Neural progenitor cell (in vitro differentiated cells): ENCODE results near the gene GOLIM4. TPM values are rescaled to one million over a fixed set of nuclear protein-coding genes. Genes with fewer than 3 reads are reported as not detected.

Experiments
- DNase-seq: peaks from one replicate; pipeline ENCODE4 v3.0.0-alpha.2; 2016; ENCODE audit warnings: low spot score
- H2AFZ ChIP-seq: fragments of 200-600 bp; sonication (generic); replicated peaks from 2 replicates; pipeline ENCODE4 v1.6.1; 2016; ENCODE audit warnings: antibody characterized with exemption
- H3F3A ChIP-seq: fragments of 200-600 bp; sonication (generic); 2 replicates; pipeline ENCODE4 v1.6.1; 2016; ENCODE audit warnings: antibody characterized with exemption, low read depth
- H3K27ac ChIP-seq: fragments of 200-600 bp; sonication (generic); 2 replicates; pipeline ENCODE4 v1.5.1; 2016; ENCODE audit warnings: mild to moderate bottlenecking
- H3K27me3 ChIP-seq: fragments of 200-600 bp; sonication (generic); 2 replicates; pipeline ENCODE4 v1.6.1; 2016; ENCODE audit warnings: mild to moderate bottlenecking, moderate library complexity
- H3K36me3 ChIP-seq: fragments of 200-600 bp; sonication (generic); 2 replicates; pipeline ENCODE4 v1.5.1; 2016
- H3K4me1 ChIP-seq: fragments of 200-600 bp; sonication (generic); 2 replicates; pipeline ENCODE4 v1.6.1; 2016; ENCODE audit warnings: mixed run types
- H3K4me2 ChIP-seq: fragments of 200-600 bp; sonication (generic); 2 replicates; pipeline ENCODE4 v1.6.1; 2016
- H3K4me3 ChIP-seq: fragments of 200-600 bp; sonication (generic); 2 replicates; pipeline ENCODE4 v1.5.1; 2016
- H3K79me2 ChIP-seq: fragments of 200-600 bp; sonication (generic); 2 replicates; pipeline ENCODE4 v1.6.1; 2016; ENCODE audit warnings: low read depth
- H3K9ac ChIP-seq: fragments of 200-600 bp; sonication (generic); 2 replicates; pipeline ENCODE4 v1.6.1; 2016
- H3K9me3 ChIP-seq: fragments of 200-600 bp; sonication (generic); 2 replicates; pipeline ENCODE4 v1.5.1; 2016; ENCODE audit warnings: low read depth
- H4K20me1 ChIP-seq: fragments of 200-600 bp; sonication (generic); 2 replicates; pipeline ENCODE4 v1.6.1; 2016; ENCODE audit warnings: low read depth
- H3K27ac Mint-ChIP-seq: 3 replicates; pipeline ENCODE4 v1.8.0; 2021; ENCODE audit warnings: mixed read lengths
- H3K27me3 Mint-ChIP-seq: 2 replicates; pipeline ENCODE4 v1.8.0; 2022; ENCODE audit warnings: low read depth, mild to moderate bottlenecking, inconsistent platforms, moderate library complexity, mixed read lengths; ENCODE audit not compliant: insufficient read depth
- H3K36me3 Mint-ChIP-seq: 3 replicates; pipeline ENCODE4 v1.8.0; 2021; ENCODE audit warnings: mixed read lengths
- H3K4me1 Mint-ChIP-seq: 3 replicates; pipeline ENCODE4 v1.8.0; 2021; ENCODE audit warnings: mixed read lengths
- H3K4me3 Mint-ChIP-seq: 3 replicates; pipeline ENCODE4 v1.8.0; 2021; ENCODE audit warnings: mild to moderate bottlenecking, moderate library complexity, mixed read lengths
- H3K9me3 Mint-ChIP-seq: 3 replicates; pipeline ENCODE4 v1.8.0; 2020; ENCODE audit warnings: mixed read lengths
- EZH2 ChIP-seq: fragments of 200-600 bp; sonication (generic); IDR thresholded peaks from 2 replicates; pipeline ENCODE4 v1.6.1; 2017; ENCODE audit warnings: antibody characterized with exemption, mild to moderate bottlenecking, moderate library complexity
- EZH2phosphoT487 ChIP-seq: fragments of 200-600 bp; sonication (generic); IDR thresholded peaks from 2 replicates; pipeline ENCODE4 v1.6.1; 2017; ENCODE audit warnings: antibody characterized with exemption
- total RNA-seq: library from RNA; depleted of rRNA; stranded (reverse); fragments of >200 nt; gene quantifications from 2 replicates; pipeline ENCODE4 v1.2.3, GENCODE V29; 2015; ENCODE audit warnings: low replicate concordance
- TF ChIP-seq, protein P1 (sequence below): fragments of 200-600 bp; sonication (generic); IDR thresholded peaks from 2 replicates; pipeline ENCODE4 v1.5.1; 2017; ENCODE audit warnings: antibody characterized with exemption, mild to moderate bottlenecking

GOLIM4 gene
- total RNA-seq, 1 donor from 2014 or later = 22.9 TPM

DNA sequence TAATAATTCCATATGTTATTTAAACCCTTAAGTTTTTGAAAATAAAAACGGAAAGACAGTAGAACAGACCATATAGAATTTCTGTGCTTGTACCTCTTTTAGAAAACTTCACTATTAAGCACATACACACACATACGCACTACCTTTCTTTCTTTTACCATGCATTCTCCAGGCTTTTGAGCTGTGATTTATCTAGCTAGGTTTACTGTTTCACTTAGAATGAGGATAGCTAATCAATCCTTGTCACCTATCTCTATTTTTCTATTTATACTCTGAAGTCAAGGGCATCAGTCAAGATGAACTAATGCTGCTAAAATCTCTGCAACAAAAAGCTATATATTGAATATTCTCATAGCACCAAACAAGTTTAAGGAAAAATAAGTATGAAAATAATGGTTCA, 43.2 kb downstream of the GOLIM4 start:
- Histone ChIP-seq H4K20me1 (no peaks in the 10 kb centered on the region), H3K9ac (no peak overlapping the region), H3K79me2 (peaks cover 23% of the 10 kb centered on the region), H3K9me3 (no peaks in the 10 kb centered on the region), H2AFZ (no peak overlapping the region), H3K4me3 (no peak overlapping the region), H3F3A (no peaks in the 10 kb centered on the region), H3K36me3 (no peaks in the 10 kb centered on the region), H3K4me2 (no peak overlapping the region), H3K27me3 (no peaks in the 10 kb centered on the region), H3K4me1 (no peaks in the 10 kb centered on the region), H3K27ac (no peak overlapping the region)
- no peaks in the 10 kb centered on the region for H3K27me3 Mint-ChIP-seq
- peaks cover 12% of the 10 kb centered on the region for H3K36me3 Mint-ChIP-seq
- peaks cover 16% of the 10 kb centered on the region for H3K9me3 Mint-ChIP-seq
- H3K4me1 Mint-ChIP-seq = peaks cover 4% of the 10 kb centered on the region
- H3K4me3 Mint-ChIP-seq = no peak overlapping the region
- TF ChIP-seq EZH2 = no peak
- TF ChIP-seq EZH2phosphoT487 = no peak
- TF ChIP-seq, protein P1, sequence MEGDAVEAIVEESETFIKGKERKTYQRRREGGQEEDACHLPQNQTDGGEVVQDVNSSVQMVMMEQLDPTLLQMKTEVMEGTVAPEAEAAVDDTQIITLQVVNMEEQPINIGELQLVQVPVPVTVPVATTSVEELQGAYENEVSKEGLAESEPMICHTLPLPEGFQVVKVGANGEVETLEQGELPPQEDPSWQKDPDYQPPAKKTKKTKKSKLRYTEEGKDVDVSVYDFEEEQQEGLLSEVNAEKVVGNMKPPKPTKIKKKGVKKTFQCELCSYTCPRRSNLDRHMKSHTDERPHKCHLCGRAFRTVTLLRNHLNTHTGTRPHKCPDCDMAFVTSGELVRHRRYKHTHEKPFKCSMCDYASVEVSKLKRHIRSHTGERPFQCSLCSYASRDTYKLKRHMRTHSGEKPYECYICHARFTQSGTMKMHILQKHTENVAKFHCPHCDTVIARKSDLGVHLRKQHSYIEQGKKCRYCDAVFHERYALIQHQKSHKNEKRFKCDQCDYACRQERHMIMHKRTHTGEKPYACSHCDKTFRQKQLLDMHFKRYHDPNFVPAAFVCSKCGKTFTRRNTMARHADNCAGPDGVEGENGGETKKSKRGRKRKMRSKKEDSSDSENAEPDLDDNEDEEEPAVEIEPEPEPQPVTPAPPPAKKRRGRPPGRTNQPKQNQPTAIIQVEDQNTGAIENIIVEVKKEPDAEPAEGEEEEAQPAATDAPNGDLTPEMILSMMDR = no peak
- DNase-seq = no peak
- no peak overlapping the region for H3K27ac Mint-ChIP-seq

DNA sequence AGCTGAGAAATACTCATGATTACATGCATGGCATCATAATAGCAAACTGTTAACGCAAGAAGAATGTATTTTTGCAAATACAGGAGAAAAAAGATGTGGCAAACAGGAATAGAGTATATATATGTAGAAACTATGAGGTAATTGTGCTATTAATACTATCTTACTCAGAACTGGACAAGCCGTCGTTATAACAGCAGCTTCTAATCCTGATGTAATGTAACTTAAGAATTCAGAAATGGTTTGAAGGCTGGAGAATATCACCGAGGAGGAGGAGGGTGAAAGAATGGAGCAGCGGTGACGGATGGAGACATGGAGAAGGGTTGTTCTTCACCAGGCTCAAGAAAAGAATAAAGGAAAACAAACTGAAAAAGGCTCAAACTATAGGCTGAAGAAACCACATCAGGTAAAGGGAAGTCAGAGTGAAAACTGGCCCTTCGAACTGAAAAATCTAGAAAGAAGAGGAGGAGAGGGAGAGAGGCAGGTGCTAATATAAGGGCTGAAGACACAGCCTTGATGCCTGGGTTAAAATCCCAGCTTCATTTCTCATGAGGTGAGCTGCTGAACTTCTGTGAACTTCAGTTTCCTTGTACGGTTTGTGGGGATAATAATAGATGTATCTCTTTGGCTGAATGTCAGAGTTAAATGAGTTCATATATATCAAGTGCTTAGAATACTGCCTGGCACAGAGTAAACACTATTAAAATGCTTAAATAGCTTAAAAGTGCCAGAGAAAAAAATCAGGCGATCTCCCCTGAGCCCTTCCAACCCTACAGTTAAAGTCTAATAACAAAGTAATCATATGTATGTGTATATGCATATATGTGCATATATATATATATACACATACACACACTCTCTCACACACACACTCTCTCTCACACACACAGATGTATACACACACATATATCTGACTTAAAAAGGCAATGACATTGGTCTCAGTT, 43.9 kb downstream of the GOLIM4 start:
- no peak overlapping the region for H2AFZ ChIP-seq
- peaks cover 4% of the 10 kb centered on the region for H3K4me1 Mint-ChIP-seq
- TF ChIP-seq EZH2phosphoT487 (no peak), EZH2 (no peak)
- TF ChIP-seq, protein P1 = no peak
- H3K4me3 Mint-ChIP-seq = no peak overlapping the region
- peaks cover 21% of the 10 kb centered on the region for H3K79me2 ChIP-seq
- no peaks in the 10 kb centered on the region for H3K36me3 ChIP-seq
- no peaks in the 10 kb centered on the region for H4K20me1 ChIP-seq
- H3F3A ChIP-seq = no peaks in the 10 kb centered on the region
- no peak overlapping the region for H3K9ac ChIP-seq
- no peak overlapping the region for H3K4me2 ChIP-seq
- H3K9me3 ChIP-seq = no peaks in the 10 kb centered on the region
- H3K27me3 Mint-ChIP-seq = no peaks in the 10 kb centered on the region
- peaks cover 9% of the 10 kb centered on the region for H3K36me3 Mint-ChIP-seq
- H3K27ac Mint-ChIP-seq = no peak overlapping the region
- no peak overlapping the region for H3K27ac ChIP-seq
- H3K4me3 ChIP-seq = no peak overlapping the region
- no peak for DNase-seq
- H3K4me1 ChIP-seq = no peaks in the 10 kb centered on the region
- no peaks in the 10 kb centered on the region for H3K27me3 ChIP-seq
- peaks cover 10% of the 10 kb centered on the region for H3K9me3 Mint-ChIP-seq

DNA sequence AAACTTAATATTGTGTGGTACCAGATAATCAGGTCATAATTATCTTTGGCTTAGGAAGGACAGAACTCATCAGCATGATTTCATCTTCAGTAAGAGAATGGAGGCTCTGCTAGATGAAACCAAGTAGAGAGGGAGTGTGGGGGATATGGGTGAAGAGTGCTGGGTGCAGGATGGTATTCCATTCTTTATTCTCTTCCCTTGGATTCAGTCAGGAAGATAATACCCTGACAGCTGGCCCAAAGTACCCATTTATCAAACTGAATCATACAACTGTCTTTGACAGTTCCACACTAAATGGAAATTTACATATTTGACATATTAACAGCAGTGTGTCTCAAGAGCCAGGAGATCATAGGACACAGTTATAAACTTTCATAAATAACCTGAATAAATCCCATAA, 44.7 kb downstream of the GOLIM4 start:
- H2AFZ ChIP-seq = no peak overlapping the region
- H3K36me3 ChIP-seq = no peaks in the 10 kb centered on the region
- H3K4me2 ChIP-seq = no peak overlapping the region
- H3K27ac Mint-ChIP-seq = no peak overlapping the region
- no peak for DNase-seq
- peaks cover 6% of the 10 kb centered on the region for H3K36me3 Mint-ChIP-seq
- H3K27ac ChIP-seq = no peak overlapping the region
- H3K4me1 Mint-ChIP-seq = peaks cover 4% of the 10 kb centered on the region
- no peak overlapping the region for H3K4me3 ChIP-seq
- no peaks in the 10 kb centered on the region for H3F3A ChIP-seq
- H3K27me3 Mint-ChIP-seq = no peaks in the 10 kb centered on the region
- no peaks in the 10 kb centered on the region for H3K4me1 ChIP-seq
- TF ChIP-seq, protein P1 = no peak
- TF ChIP-seq EZH2 (no peak), EZH2phosphoT487 (no peak)
- H3K9ac ChIP-seq = no peak overlapping the region
- H3K79me2 ChIP-seq = peaks cover 21% of the 10 kb centered on the region
- H3K9me3 Mint-ChIP-seq = peaks cover 7% of the 10 kb centered on the region
- no peak overlapping the region for H3K4me3 Mint-ChIP-seq
- H3K9me3 ChIP-seq = no peaks in the 10 kb centered on the region
- no peaks in the 10 kb centered on the region for H3K27me3 ChIP-seq
- no peaks in the 10 kb centered on the region for H4K20me1 ChIP-seq
